K562 (cell line): Measurements from ENCODE around the gene CEP162. TPM values are rescaled to one million over a fixed set of nuclear protein-coding genes. Genes with fewer than 3 reads are reported as not detected.

Experiments
- ARID1B ChIP-seq: fragments of 450-650 bp; IDR thresholded peaks from 2 replicates; pipeline ENCODE4 v1.6.1; 2016; ENCODE audit warnings: antibody characterized with exemption, mild to moderate bottlenecking, inconsistent platforms
- ATF3 ChIP-seq, 2 experiments: fragments of 450-650 bp in 1 of 2; sonication (generic) in 1 of 2; formaldehyde crosslinking in 1 of 2; IDR thresholded peaks in 1 of 2; conservative IDR thresholded peaks in 1 of 2; 2 replicates each; pipeline versions ENCODE4 v1.6.1 to v1.8.1; 2016 to 2023; ENCODE audit warnings: mild to moderate bottlenecking in 2 of 2, moderate library complexity in 2 of 2, inconsistent platforms in 1 of 2, missing genetic modification reagents in 1 of 2
- COPS2 ChIP-seq: fragments of 450-650 bp; conservative IDR thresholded peaks from 2 replicates; pipeline ENCODE4 v1.6.1; 2016; ENCODE audit warnings: mild to moderate bottlenecking, moderate library complexity
- HDGF ChIP-seq: fragments of 450-650 bp; IDR thresholded peaks from 2 replicates; pipeline ENCODE4 v1.6.1; 2016
- LEF1 ChIP-seq: fragments of 450-650 bp; IDR thresholded peaks from 2 replicates; pipeline ENCODE4 v1.6.1; 2016; ENCODE audit warnings: mild to moderate bottlenecking
- NBN ChIP-seq: fragments of 450-650 bp; IDR thresholded peaks from 2 replicates; pipeline ENCODE4 v1.6.1; 2016; ENCODE audit warnings: low read depth, mild to moderate bottlenecking
- NCOA2 ChIP-seq, 2 experiments: fragments of 450-650 bp; IDR thresholded peaks; 2 replicates each; pipeline ENCODE4 v1.6.1; 2018; ENCODE audit warnings: mild to moderate bottlenecking in 2 of 2, moderate library complexity in 1 of 2; ENCODE audit not compliant: partially characterized antibody in 2 of 2
- PBX2 ChIP-seq, 2 experiments: IDR thresholded peaks in 1 of 2; conservative IDR thresholded peaks in 1 of 2; 2 replicates each; pipeline ENCODE4 v1.6.1; 2016; ENCODE audit warnings: low read depth in 2 of 2, mild to moderate bottlenecking in 1 of 2, missing compliant biosample characterization in 1 of 2, missing genetic modification characterization in 1 of 2, moderate library complexity in 1 of 2
- PTRF ChIP-seq: fragments of 450-650 bp; IDR thresholded peaks from 2 replicates; pipeline ENCODE4 v1.6.1; 2016; ENCODE audit warnings: mild to moderate bottlenecking, missing genetic modification characterization, missing compliant biosample characterization
- SIN3B ChIP-seq: fragments of 450-650 bp; IDR thresholded peaks from 2 replicates; pipeline ENCODE4 v1.6.1; 2017; ENCODE audit warnings: low read depth, mild to moderate bottlenecking, moderate library complexity
- ZBTB40 ChIP-seq, 2 experiments: fragments of 450-650 bp in 1 of 2; sonication (generic) in 1 of 2; formaldehyde crosslinking in 1 of 2; IDR thresholded peaks; 2 replicates each; pipeline versions ENCODE4 v1.7.1 to v1.9.0; 2016 to 2022; ENCODE audit warnings: inconsistent platforms in 1 of 2, mild to moderate bottlenecking in 1 of 2, missing genetic modification reagents in 1 of 2
- ZFP91 ChIP-seq: sonication (generic); formaldehyde crosslinking; IDR thresholded peaks from 2 replicates; pipeline ENCODE4 v1.8.0; 2022; ENCODE audit warnings: mild to moderate bottlenecking, missing genetic modification reagents
- ZNF232 ChIP-seq: sonication (generic); formaldehyde crosslinking; IDR thresholded peaks from 2 replicates; pipeline ENCODE4 v1.8.0; 2022; ENCODE audit warnings: mild to moderate bottlenecking, missing genetic modification reagents
- ZNF830 ChIP-seq: fragments of 250-450 bp; sonication (Bioruptor Pico); IDR thresholded peaks from 2 replicates; pipeline ENCODE4 v1.5.0; 2021; ENCODE audit warnings: mild to moderate bottlenecking
- polyA plus RNA-seq, 8 experiments: library from polyadenylated mRNA; depleted of rRNA in 4 of 8; stranded (reverse) in 5 of 8; unstranded in 3 of 8; fragments of >200 nt; fragmentation: Nextera tagmentation in 2 of 8; fragmentation: Illumina TruSeq in 1 of 8; extraction: Ambion mirVana in 2 of 8; extraction: Trizol in 1 of 8; gene quantifications; 2 replicates each; pipeline versions ENCODE4 v1.2.1 to v1.2.3, GENCODE V29; 2011 to 2014; ENCODE audit warnings: inconsistent platforms in 1 of 8, missing spikeins in 1 of 8
- total RNA-seq, 7 experiments: library from RNA; depleted of rRNA in 6 of 7; stranded (reverse); fragments of >200 nt in 6 of 7; fragmentation: Illumina TruSeq in 2 of 7; extraction: Trizol in 2 of 7; gene quantifications; 2 replicates each; pipeline versions ENCODE4 v1.2.1 to v1.2.3, GENCODE V29; 2011 to 2021; ENCODE audit warnings: low replicate concordance in 1 of 7

CEP162 gene
- total and polyA plus RNA-seq, 9 of the 15 experiments (the other 6 are each of a cell fraction or from before 2014, with no cell fraction given): 3.9 to 8.6 (median 6.7) TPM

- TF ChIP-seq ZNF232 (no peak), NCOA2 (IDR thresholded peaks at IDR 0.05; ENCODE audit: partially characterized antibody in 2 of 2) (no peak), ARID1B (peak; percentile 57; the same call in 1 of the 2 replicates), SIN3B (no peak), NBN (no peak), ZBTB40 (IDR thresholded peaks at IDR 0.05) (no peak), ZBTB40 (CRISPR knock-in tag; IDR thresholded peaks at IDR 0.05) (no peak), PBX2 (CRISPR knock-in tag; IDR thresholded peaks at IDR 0.05; ENCODE audit: low read depth) (no peak), PBX2 (tag; conservative IDR thresholded peaks at IDR 0.05; ENCODE audit: low read depth) (0 out of 2 replicates have a peak, but pooled peaks have one; percentile 30), HDGF (no peak), COPS2 (no peak), LEF1 (0 out of 2 replicates have a peak, but pooled peaks have one; percentile 13), PTRF (no peak), ZFP91 (CRISPR knock-in tag) (no peak), ATF3 (IDR thresholded peaks at IDR 0.05) (peak; percentile 80), ATF3 (CRISPR knock-in tag; conservative IDR thresholded peaks at IDR 0.05) (no peak), ZNF830 (no peak)
Observed at GRCh38 chr6:84137051-84137375, 90.4 kb downstream of the CEP162 start (continued).
